ENCODE data around the gene FNDC3A.

- TF ChIP-seq EZH2phosphoT487 (IDR thresholded peaks at IDR 0.05; ENCODE audit: insufficient read depth, low read depth) (no peak), EZH2 (IDR thresholded peaks at IDR 0.05; ENCODE audit: insufficient read depth, poor library complexity, severe bottlenecking) (no peak)
These were observed 68.3 kb downstream of the FNDC3A start for GRCh38 chr13:49044008-49044407.
